Activated CD8-positive, alpha-beta memory T cell treated with anti-CD3 and anti-CD28 coated beads, Interleukin-2, amount 50 U/mL, for 1 hour (primary cell): ENCODE data around the gene FAM184B.
"Not testable (repeated sequence)": the region's sequence is repeated elsewhere in the genome, so short reads cannot be mapped to it uniquely, and the experiment has no call there.

Experiments
- DNase-seq: peaks from one replicate; pipeline ENCODE4 v3.0.0-alpha.2; 2020; ENCODE audit errors: extremely low read depth

Gene FAM184B

DNA sequence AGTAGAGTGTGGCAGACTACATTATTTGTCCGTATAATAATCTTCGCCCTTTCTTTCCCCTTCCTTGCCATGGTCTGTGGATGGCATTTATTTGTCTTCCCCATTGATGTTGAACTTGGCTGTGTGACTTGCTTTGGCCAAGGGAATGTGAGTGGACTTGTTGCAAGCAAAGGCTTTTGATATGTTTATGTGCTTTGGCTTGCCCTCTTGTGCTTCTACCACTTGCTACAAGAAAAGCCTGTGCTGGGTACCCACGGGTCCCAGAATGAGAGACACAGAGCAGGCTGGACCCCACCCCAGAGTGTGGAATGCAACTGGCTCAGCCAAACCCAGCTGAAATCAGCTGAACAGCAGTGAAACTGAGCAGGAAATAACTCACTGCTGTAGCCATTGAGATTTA, 63.0 kb downstream of the FAM184B start:
- no peak for DNase-seq

GRCh38 chr4:17717301-17717700, 64.1 kb downstream of the FAM184B start:
- no peak for DNase-seq

GRCh38 chr4:17715511-17715910, 65.9 kb downstream of the FAM184B start:
- no peak for DNase-seq

DNA sequence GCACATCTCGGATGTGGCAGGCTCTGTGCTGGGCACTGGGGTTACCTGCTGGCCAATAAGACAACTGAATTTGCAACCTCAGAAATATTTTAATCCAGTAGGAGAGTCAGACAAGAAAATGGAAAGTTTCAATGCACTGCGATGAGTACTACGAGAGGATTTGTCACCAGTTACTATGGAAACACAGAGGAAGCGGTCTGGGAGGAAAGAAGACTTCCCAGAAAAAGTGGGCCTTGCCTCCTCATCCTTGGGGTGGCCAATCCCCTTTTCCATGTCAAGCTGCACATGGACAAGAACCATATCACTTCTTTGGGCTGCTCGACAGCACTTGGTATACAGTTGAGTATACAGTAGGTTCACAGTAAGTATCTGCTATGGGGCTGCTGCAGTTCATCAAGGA, 67.6 kb downstream of the FAM184B start:
- no peak for DNase-seq

- DNase-seq = no peak
These were observed 69.3 kb downstream of the FAM184B start for GRCh38 chr4:17712166-17712565.

DNA sequence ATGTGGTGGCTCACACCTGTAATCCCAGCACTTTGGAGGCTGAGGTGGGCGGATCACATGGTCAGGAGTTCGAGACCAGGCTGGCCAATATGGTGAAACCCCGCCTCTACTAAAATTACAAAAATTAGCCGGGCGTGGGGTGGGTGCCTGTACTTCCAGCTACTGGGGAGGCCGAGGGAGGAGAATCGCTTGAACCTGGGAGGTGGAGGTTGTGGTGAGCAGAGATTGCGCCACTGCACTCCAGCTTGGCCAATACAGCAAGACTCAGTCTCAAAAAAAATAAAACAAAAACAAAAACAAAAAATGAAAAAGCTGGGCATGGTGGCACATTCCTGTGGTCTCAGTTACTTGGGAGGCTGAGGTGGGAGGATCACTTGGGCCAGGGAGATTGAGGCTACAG, 70.2 kb downstream of the FAM184B start:
- not testable (repeated sequence) for DNase-seq

DNA sequence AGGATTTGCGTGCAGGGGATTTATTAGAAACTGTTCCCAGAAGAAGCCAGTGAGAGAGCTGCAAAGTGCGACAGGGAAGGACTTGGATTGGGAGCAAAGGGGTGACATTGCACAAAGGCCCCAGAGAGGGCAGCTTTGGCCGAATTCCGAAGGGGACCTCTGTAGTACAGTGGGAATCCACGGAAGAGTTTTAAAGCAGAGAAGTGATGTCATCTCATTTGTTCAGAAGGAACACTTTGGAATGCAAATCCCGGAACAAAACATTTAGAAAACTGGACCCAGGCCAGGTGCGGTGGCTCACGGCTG, 71.7 kb downstream of the FAM184B start:
- DNase-seq = no peak

DNA sequence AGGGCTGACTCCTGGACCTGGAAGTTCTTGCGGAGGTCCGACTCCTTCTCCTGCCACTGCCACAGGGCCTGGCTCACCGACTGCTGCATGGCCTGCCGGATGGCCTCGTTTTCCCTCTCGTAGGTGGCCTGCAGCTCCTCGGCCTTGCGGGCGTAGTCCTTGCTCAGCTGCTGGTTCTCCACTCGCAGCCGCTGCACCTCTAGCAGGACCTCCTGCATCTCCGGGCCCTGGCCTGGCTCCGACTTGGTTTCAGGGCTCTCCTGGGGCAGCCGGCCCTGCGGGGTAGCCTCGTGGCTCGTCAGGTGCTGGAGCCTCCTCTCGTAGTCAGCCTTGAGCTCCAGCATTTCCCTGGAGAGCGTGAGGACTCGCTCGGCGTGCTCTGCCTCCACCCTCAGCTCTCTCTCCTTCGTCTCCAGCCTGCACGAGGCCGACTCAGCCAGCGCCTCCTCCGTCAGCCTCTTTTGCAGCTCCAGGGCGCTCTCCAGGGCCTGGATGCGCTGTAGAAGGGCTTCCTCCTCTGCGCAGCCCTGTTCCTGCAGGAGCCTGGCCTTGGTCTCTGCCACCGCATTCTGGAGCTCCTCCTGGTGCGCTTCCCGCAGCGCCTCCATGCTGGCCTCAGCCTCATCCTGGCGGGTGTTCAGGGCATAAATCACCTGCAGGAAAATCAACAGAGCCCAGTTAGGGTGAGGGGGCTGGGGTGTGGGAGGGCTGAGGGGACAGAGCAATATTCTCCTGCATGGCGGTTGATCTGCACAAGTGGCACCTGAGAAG, 72.2 kb downstream of the FAM184B start:
- no peak for DNase-seq

DNA sequence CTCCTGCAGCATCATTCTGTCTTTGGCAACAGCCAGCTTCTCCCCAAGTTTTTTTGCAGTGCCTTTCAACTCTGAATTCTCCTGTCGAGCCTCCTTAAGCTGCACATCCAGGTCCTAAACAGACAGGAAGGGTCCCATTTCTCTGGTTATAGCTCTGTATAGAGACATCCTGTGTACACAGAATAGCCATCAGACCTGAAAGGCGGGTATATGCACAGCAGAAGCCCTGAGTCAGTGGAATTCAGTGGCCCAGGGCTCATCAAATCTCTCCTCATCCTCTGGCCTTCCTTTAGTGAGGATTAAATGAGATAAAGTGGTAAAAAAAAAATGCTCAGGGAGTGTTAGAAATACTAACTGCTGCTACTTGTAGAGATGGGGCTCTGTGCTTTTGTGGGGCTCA, 73.8 kb downstream of the FAM184B start:
- DNase-seq = no peak

DNA sequence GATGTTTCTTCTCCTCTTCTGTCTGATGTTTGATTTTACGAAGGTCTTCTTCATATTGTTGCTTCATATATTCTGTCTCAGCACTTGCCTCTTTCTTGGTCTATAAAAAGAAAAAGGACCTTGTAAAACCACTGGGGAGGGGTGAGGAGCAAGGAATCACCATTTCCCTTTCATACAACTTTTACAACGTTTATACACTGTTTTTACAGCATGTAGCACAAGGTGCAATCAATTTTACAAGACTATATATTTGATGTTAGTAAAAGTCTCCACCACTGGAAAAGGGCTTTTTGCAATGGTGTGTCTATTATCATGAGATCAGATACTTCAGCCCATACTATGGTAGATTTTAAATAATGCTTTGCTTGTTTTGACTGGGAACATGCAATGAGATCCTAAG, 76.3 kb downstream of the FAM184B start:
- DNase-seq = no peak

DNA sequence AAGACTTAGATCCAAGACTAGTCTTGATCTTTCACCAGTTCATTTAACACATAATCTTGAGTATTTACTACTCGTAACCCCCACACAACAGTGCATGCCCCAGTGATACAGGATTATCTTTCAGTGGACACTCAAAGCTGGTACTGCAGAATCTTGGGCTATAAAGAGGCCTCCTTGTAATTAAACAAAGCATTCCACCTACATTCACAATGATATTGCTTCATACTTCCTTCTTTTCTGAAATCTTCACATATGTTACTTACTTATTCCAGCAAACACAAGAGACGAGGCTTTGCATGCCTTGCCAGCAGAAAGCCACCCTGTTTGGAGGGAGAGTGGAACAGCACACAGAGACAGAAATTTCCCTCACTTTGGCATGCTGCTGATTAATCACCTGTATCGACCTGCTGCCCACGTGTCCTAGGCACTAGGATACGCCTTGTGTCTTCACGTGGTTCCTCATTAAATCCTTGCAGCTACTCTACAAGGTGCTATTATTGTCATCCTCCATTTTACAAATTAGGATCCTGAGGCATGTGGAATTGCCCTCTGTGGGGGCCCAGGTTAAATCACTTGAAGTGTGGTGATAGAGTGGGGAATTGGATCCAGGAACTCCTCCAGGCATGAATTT, 77.3 kb downstream of the FAM184B start:
- no peak for DNase-seq

GRCh38 chr4:17702641-17703040, 78.8 kb downstream of the FAM184B start:
- no peak for DNase-seq

GRCh38 chr4:17701882-17702281, 79.5 kb downstream of the FAM184B start:
- DNase-seq = no peak

- no peak for DNase-seq
These were observed 80.1 kb downstream of the FAM184B start for GRCh38 chr4:17701138-17701839.

- no peak for DNase-seq
These were observed 82.0 kb downstream of the FAM184B start for GRCh38 chr4:17699380-17699779.

DNA sequence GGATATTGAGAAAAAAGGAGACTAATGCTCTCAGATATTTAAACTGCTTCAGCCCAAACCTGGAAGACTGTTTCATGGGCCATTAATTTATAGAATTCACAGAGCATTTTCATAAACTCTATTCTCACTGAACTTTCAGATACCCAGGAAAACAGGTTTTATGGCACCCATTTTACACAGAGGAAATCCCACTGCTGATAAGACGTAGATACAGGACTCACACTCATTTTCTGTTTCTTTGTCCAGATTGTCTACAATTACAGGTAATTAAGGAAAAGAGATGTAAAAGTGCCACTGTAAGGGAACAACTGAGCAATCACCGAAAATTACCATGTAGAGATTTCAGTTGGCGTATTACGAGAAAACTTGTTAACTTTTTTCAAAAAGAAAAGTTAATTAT, 83.3 kb downstream of the FAM184B start:
- no peak for DNase-seq

DNA sequence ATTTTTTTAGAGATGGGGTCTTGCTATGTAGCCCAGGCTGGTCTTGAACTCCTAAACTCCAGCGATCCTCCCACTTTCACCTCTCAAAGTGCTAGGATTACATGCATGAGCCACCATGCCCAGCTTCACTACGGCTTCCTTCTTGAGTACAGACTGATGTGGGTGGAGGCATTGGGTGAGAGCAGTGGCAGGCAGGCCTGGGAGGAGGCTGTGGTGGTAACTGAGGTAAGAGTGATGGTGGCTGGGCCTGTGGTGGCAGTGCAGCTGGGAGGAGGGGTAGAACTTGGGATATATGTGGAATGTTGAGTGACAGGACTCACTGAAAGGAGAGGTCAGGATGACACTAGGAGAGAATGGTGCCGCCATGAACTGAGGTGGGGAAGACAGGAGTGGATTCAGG, 86.1 kb downstream of the FAM184B start:
- DNase-seq = no peak

DNA sequence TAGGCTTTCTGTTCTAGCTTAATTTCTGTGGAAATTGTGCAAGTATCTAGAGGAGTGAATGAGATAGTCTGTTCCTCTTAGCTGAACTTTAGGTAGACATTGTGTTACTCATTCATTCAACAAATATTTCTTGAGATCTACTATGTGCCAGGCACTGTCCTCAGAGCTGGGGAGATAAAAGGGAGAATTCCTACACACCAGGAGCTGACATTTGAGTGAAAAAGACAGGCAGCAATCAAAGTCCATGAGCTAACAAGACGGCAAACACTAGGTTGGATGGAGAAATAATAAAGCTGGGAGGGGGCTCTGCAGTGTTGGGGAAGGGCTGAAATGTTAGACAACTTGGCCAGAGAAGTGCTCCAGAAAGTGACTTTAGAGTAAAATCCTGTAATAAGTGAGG, 86.9 kb downstream of the FAM184B start:
- no peak for DNase-seq

DNA sequence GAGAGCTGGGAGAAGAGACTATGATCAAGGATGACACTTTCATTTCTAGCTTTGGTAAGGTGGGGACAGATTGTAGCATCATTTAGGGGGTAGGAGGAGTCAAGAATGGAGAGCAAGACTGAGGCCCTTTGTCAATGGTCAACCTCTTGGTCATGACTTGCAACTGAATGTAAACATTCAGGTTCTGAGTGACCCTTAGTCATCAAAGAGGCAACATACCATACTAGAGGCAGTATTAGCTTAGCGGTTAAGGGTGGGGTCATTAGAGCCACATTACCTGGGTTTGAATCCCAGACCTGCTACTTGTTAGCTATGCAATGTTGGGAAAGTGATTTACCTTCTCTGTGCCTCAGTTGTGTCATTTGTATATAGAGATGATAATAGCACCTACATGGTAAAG, 90.5 kb downstream of the FAM184B start:
- DNase-seq = no peak

GRCh38 chr4:17690135-17690534, 91.3 kb downstream of the FAM184B start:
- DNase-seq = no peak

DNA sequence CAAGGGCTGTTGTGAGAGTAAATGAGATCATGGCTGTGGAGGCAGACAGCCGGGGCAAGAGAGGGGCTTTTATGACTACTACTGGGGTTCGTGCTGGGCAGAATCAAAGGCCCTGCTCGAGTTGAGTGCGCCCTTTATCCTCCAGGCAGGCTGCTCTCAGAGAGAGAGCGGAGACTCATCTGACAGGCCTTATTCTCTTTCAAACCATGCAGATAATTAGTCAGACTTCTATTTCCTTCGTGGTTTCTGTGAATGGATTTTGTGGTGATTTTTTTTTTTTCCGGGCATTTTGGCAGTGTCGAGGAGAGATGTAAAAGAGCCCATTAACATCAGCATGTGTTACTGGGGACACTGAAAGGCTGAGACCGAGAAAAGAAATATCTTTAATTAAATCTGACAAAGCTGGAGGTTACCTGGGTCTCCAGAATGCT, 93.4 kb downstream of the FAM184B start:
- DNase-seq = no peak

GRCh38 chr4:17687237-17687857, 94.1 kb downstream of the FAM184B start:
- no peak for DNase-seq

GRCh38 chr4:17684648-17685047, 96.8 kb downstream of the FAM184B start:
- not testable (repeated sequence) for DNase-seq
